Measurements from ENCODE around the gene GABRD.

The GABRD gene

GRCh38 chr1:1987142-1987510 lies 32.0 kb upstream of the GABRD start:
- no peak overlapping the region for H3K9ac ChIP-seq (ENCODE audit: low read length)
- no peaks in the 10 kb centered on the region for H3K36me3 ChIP-seq (replicated peaks; ENCODE audit: low read depth, low read length)
- H3K4me1 ChIP-seq (ENCODE audit: low read length) = no peaks in the 10 kb centered on the region
- TF ChIP-seq EZH2phosphoT487 (IDR thresholded peaks at IDR 0.05; ENCODE audit: low read depth) = no peak
- TF ChIP-seq CTCF (IDR thresholded peaks at IDR 0.05; ENCODE audit: low read depth, low read length) = no peak
- H3K27me3 ChIP-seq (ENCODE audit: low read depth, low read length) = no peaks in the 10 kb centered on the region; the same call in 1 of the 2 replicates
- H2AFZ ChIP-seq (ENCODE audit: low read depth, low read length) = no peak overlapping the region
- no peaks in the 10 kb centered on the region for H3K9me3 ChIP-seq (ENCODE audit: insufficient read depth, low read length)
- H3K27ac ChIP-seq (ENCODE audit: low read length) = no peak overlapping the region
- no peak overlapping the region for H3K4me2 ChIP-seq (ENCODE audit: low read length)
- no peaks in the 10 kb centered on the region for H3K79me2 ChIP-seq (ENCODE audit: low read length)
- H4K20me1 ChIP-seq (ENCODE audit: insufficient read depth, low read length) = no peaks in the 10 kb centered on the region
- H3K4me3 ChIP-seq (ENCODE audit: low read length) = no peak overlapping the region

GRCh38 chr1:1988061-1988945 lies 30.8 kb upstream of the GABRD start:
- no peak overlapping the region for H3K9ac ChIP-seq (ENCODE audit: low read length)
- H3K4me2 ChIP-seq (ENCODE audit: low read length) = no peak overlapping the region
- H2AFZ ChIP-seq (ENCODE audit: low read depth, low read length) = no peak overlapping the region
- TF ChIP-seq EZH2phosphoT487 (IDR thresholded peaks at IDR 0.05; ENCODE audit: low read depth) = no peak
- no peaks in the 10 kb centered on the region for H3K4me1 ChIP-seq (ENCODE audit: low read length)
- no peaks in the 10 kb centered on the region for H4K20me1 ChIP-seq (ENCODE audit: insufficient read depth, low read length)
- no peaks in the 10 kb centered on the region for H3K9me3 ChIP-seq (ENCODE audit: insufficient read depth, low read length)
- H3K27ac ChIP-seq (ENCODE audit: low read length) = no peak overlapping the region
- H3K79me2 ChIP-seq (ENCODE audit: low read length) = no peaks in the 10 kb centered on the region
- H3K27me3 ChIP-seq (ENCODE audit: low read depth, low read length) = no peaks in the 10 kb centered on the region; the same call in 1 of the 2 replicates
- H3K36me3 ChIP-seq (replicated peaks; ENCODE audit: low read depth, low read length) = no peaks in the 10 kb centered on the region
- H3K4me3 ChIP-seq (ENCODE audit: low read length) = no peak overlapping the region

GRCh38 chr1:1989102-1989542 lies 30.0 kb upstream of the GABRD start:
- Histone ChIP-seq H2AFZ (ENCODE audit: low read depth, low read length) (no peak overlapping the region), H3K4me2 (ENCODE audit: low read length) (no peak overlapping the region), H3K79me2 (ENCODE audit: low read length) (no peaks in the 10 kb centered on the region), H4K20me1 (ENCODE audit: insufficient read depth, low read length) (no peaks in the 10 kb centered on the region), H3K36me3 (replicated peaks; ENCODE audit: low read depth, low read length) (no peaks in the 10 kb centered on the region), H3K9ac (ENCODE audit: low read length) (no peak overlapping the region), H3K27me3 (ENCODE audit: low read depth, low read length) (no peaks in the 10 kb centered on the region; the same call in 1 of the 2 replicates), H3K9me3 (ENCODE audit: insufficient read depth, low read length) (no peaks in the 10 kb centered on the region), H3K4me1 (ENCODE audit: low read length) (no peaks in the 10 kb centered on the region), H3K4me3 (ENCODE audit: low read length) (no peak overlapping the region), H3K27ac (ENCODE audit: low read length) (no peak overlapping the region)
- TF ChIP-seq EZH2phosphoT487 (IDR thresholded peaks at IDR 0.05; ENCODE audit: low read depth) (no peak), CTCF (IDR thresholded peaks at IDR 0.05; ENCODE audit: low read depth, low read length) (no peak)

GRCh38 chr1:1989789-1990188 lies 29.4 kb upstream of the GABRD start:
- no peaks in the 10 kb centered on the region; the same call in 1 of the 2 replicates for H3K27me3 ChIP-seq (ENCODE audit: low read depth, low read length)
- H3K9me3 ChIP-seq (ENCODE audit: insufficient read depth, low read length) = no peaks in the 10 kb centered on the region
- no peak overlapping the region for H3K27ac ChIP-seq (ENCODE audit: low read length)
- H4K20me1 ChIP-seq (ENCODE audit: insufficient read depth, low read length) = no peaks in the 10 kb centered on the region
- no peak overlapping the region for H3K4me3 ChIP-seq (ENCODE audit: low read length)
- no peaks in the 10 kb centered on the region for H3K4me1 ChIP-seq (ENCODE audit: low read length)
- H2AFZ ChIP-seq (ENCODE audit: low read depth, low read length) = no peak overlapping the region
- H3K36me3 ChIP-seq (replicated peaks; ENCODE audit: low read depth, low read length) = no peaks in the 10 kb centered on the region
- H3K79me2 ChIP-seq (ENCODE audit: low read length) = no peaks in the 10 kb centered on the region
- no peak overlapping the region for H3K4me2 ChIP-seq (ENCODE audit: low read length)
- H3K9ac ChIP-seq (ENCODE audit: low read length) = no peak overlapping the region
- no peak for TF ChIP-seq EZH2phosphoT487 (IDR thresholded peaks at IDR 0.05; ENCODE audit: low read depth)

GRCh38 chr1:1990222-1990621 lies 28.9 kb upstream of the GABRD start:
- no peak overlapping the region for H3K4me2 ChIP-seq (ENCODE audit: low read length)
- H3K9ac ChIP-seq (ENCODE audit: low read length) = no peak overlapping the region
- H3K9me3 ChIP-seq (ENCODE audit: insufficient read depth, low read length) = no peaks in the 10 kb centered on the region
- no peaks in the 10 kb centered on the region for H3K79me2 ChIP-seq (ENCODE audit: low read length)
- H2AFZ ChIP-seq (ENCODE audit: low read depth, low read length) = no peak overlapping the region
- TF ChIP-seq CTCF (IDR thresholded peaks at IDR 0.05; ENCODE audit: low read depth, low read length) (no peak), EZH2phosphoT487 (IDR thresholded peaks at IDR 0.05; ENCODE audit: low read depth) (no peak)
- H3K4me3 ChIP-seq (ENCODE audit: low read length) = no peak overlapping the region
- H3K27me3 ChIP-seq (ENCODE audit: low read depth, low read length) = no peaks in the 10 kb centered on the region; the same call in 1 of the 2 replicates
- no peaks in the 10 kb centered on the region for H3K36me3 ChIP-seq (replicated peaks; ENCODE audit: low read depth, low read length)
- no peak overlapping the region for H3K27ac ChIP-seq (ENCODE audit: low read length)
- no peaks in the 10 kb centered on the region for H4K20me1 ChIP-seq (ENCODE audit: insufficient read depth, low read length)
- no peaks in the 10 kb centered on the region for H3K4me1 ChIP-seq (ENCODE audit: low read length)
